ENCODE data around the gene RAB11A.

Gene RAB11A

GRCh38 chr15:65920825-65921309 lies 51.6 kb downstream of the RAB11A start:
- FAIRE-seq (peak; percentile 74), DNase-seq (ENCODE audit: insufficient read length, low spot score) (no peak)
- TF ChIP-seq PAX5 (IDR thresholded peaks at IDR 0.05; ENCODE audit: insufficient read depth, low read length, severe bottlenecking) (no peak), POU2F2 (IDR thresholded peaks at IDR 0.05; ENCODE audit: low read depth, low read length) (peak; percentile 46; the same call in 1 of the 2 replicates)

GRCh38 chr15:65921780-65922179 lies 52.5 kb downstream of the RAB11A start:
- no peak for TF ChIP-seq TAF1 (IDR thresholded peaks at IDR 0.05; ENCODE audit: low read depth, low read length)
- TF ChIP-seq SPI1 (IDR thresholded peaks at IDR 0.05; ENCODE audit: low read depth, low read length): no peak
- TF ChIP-seq POLR2AphosphoS5 (IDR thresholded peaks at IDR 0.05; ENCODE audit: low read depth, low read length): no peak
- no peak for TF ChIP-seq POLR2A (IDR thresholded peaks at IDR 0.05; ENCODE audit: low read depth, low read length)
- TF ChIP-seq PAX5 (IDR thresholded peaks at IDR 0.05; ENCODE audit: insufficient read depth, low read length, severe bottlenecking): no peak
- TF ChIP-seq POU2F2 (IDR thresholded peaks at IDR 0.05; ENCODE audit: low read depth, low read length): no peak
- DNase-seq (ENCODE audit: insufficient read length, low spot score) (no peak), FAIRE-seq (peak; percentile 80)

GRCh38 chr15:65922621-65923020 lies 53.3 kb downstream of the RAB11A start:
- DNase-seq (ENCODE audit: insufficient read length, low spot score) (no peak), FAIRE-seq (no peak)
- TF ChIP-seq POLR2AphosphoS5 (IDR thresholded peaks at IDR 0.05; ENCODE audit: low read depth, low read length) (no peak), SPI1 (IDR thresholded peaks at IDR 0.05; ENCODE audit: low read depth, low read length) (no peak), PAX5 (IDR thresholded peaks at IDR 0.05; ENCODE audit: insufficient read depth, low read length, severe bottlenecking) (no peak), POU2F2 (IDR thresholded peaks at IDR 0.05; ENCODE audit: low read depth, low read length) (no peak), POLR2A (IDR thresholded peaks at IDR 0.05; ENCODE audit: low read depth, low read length) (no peak), TAF1 (IDR thresholded peaks at IDR 0.05; ENCODE audit: low read depth, low read length) (no peak)

- FAIRE-seq (no peak), DNase-seq (ENCODE audit: insufficient read length, low spot score) (no peak)
- TF ChIP-seq POU2F2 (IDR thresholded peaks at IDR 0.05; ENCODE audit: low read depth, low read length): no peak
- no peak for TF ChIP-seq PAX5 (IDR thresholded peaks at IDR 0.05; ENCODE audit: insufficient read depth, low read length, severe bottlenecking)
- no peak for TF ChIP-seq POLR2A (IDR thresholded peaks at IDR 0.05; ENCODE audit: low read depth, low read length)
- no peak for TF ChIP-seq SPI1 (IDR thresholded peaks at IDR 0.05; ENCODE audit: low read depth, low read length)
- TF ChIP-seq TAF1 (IDR thresholded peaks at IDR 0.05; ENCODE audit: low read depth, low read length): no peak
- no peak for TF ChIP-seq POLR2AphosphoS5 (IDR thresholded peaks at IDR 0.05; ENCODE audit: low read depth, low read length)
These were observed 54.0 kb downstream of the RAB11A start for GRCh38 chr15:65923264-65923663.

- FAIRE-seq: no peak
- DNase-seq (ENCODE audit: insufficient read length, low spot score): no peak
- no peak for TF ChIP-seq PAX5 (IDR thresholded peaks at IDR 0.05; ENCODE audit: insufficient read depth, low read length, severe bottlenecking)
- TF ChIP-seq SPI1 (IDR thresholded peaks at IDR 0.05; ENCODE audit: low read depth, low read length): no peak
- no peak for TF ChIP-seq POLR2AphosphoS5 (IDR thresholded peaks at IDR 0.05; ENCODE audit: low read depth, low read length)
- no peak for TF ChIP-seq POU2F2 (IDR thresholded peaks at IDR 0.05; ENCODE audit: low read depth, low read length)
- no peak for TF ChIP-seq POLR2A (IDR thresholded peaks at IDR 0.05; ENCODE audit: low read depth, low read length)
- TF ChIP-seq TAF1 (IDR thresholded peaks at IDR 0.05; ENCODE audit: low read depth, low read length): no peak
These were observed 54.7 kb downstream of the RAB11A start for GRCh38 chr15:65924004-65924403.

GRCh38 chr15:65925338-65925737 lies 56.0 kb downstream of the RAB11A start:
- TF ChIP-seq POLR2AphosphoS5 (IDR thresholded peaks at IDR 0.05; ENCODE audit: low read depth, low read length): no peak
- no peak for TF ChIP-seq PAX5 (IDR thresholded peaks at IDR 0.05; ENCODE audit: insufficient read depth, low read length, severe bottlenecking)
- TF ChIP-seq TAF1 (IDR thresholded peaks at IDR 0.05; ENCODE audit: low read depth, low read length): no peak
- TF ChIP-seq POLR2A (IDR thresholded peaks at IDR 0.05; ENCODE audit: low read depth, low read length): no peak
- TF ChIP-seq SPI1 (IDR thresholded peaks at IDR 0.05; ENCODE audit: low read depth, low read length): no peak
- FAIRE-seq (no peak), DNase-seq (ENCODE audit: insufficient read length, low spot score) (no peak)

GRCh38 chr15:65926459-65926858 lies 57.2 kb downstream of the RAB11A start:
- no peak for TF ChIP-seq POLR2AphosphoS5 (IDR thresholded peaks at IDR 0.05; ENCODE audit: low read depth, low read length)
- FAIRE-seq (no peak), DNase-seq (ENCODE audit: insufficient read length, low spot score) (no peak)

- DNase-seq (ENCODE audit: insufficient read length, low spot score): no peak
- FAIRE-seq: no peak
- no peak for TF ChIP-seq POLR2A (IDR thresholded peaks at IDR 0.05; ENCODE audit: low read depth, low read length)
- TF ChIP-seq PAX5 (IDR thresholded peaks at IDR 0.05; ENCODE audit: insufficient read depth, low read length, severe bottlenecking): no peak
- TF ChIP-seq POU2F2 (IDR thresholded peaks at IDR 0.05; ENCODE audit: low read depth, low read length): no peak
- TF ChIP-seq POLR2AphosphoS5 (IDR thresholded peaks at IDR 0.05; ENCODE audit: low read depth, low read length): no peak
- TF ChIP-seq TAF1 (IDR thresholded peaks at IDR 0.05; ENCODE audit: low read depth, low read length): no peak
- TF ChIP-seq SPI1 (IDR thresholded peaks at IDR 0.05; ENCODE audit: low read depth, low read length): peak; percentile 44
These were observed 57.6 kb downstream of the RAB11A start for GRCh38 chr15:65926899-65927298.

- TF ChIP-seq SPI1 (IDR thresholded peaks at IDR 0.05; ENCODE audit: low read depth, low read length): no peak
- TF ChIP-seq PAX5 (IDR thresholded peaks at IDR 0.05; ENCODE audit: insufficient read depth, low read length, severe bottlenecking): no peak
- TF ChIP-seq POLR2A (IDR thresholded peaks at IDR 0.05; ENCODE audit: low read depth, low read length): no peak
- TF ChIP-seq POU2F2 (IDR thresholded peaks at IDR 0.05; ENCODE audit: low read depth, low read length): no peak
- no peak for TF ChIP-seq TAF1 (IDR thresholded peaks at IDR 0.05; ENCODE audit: low read depth, low read length)
- no peak for TF ChIP-seq POLR2AphosphoS5 (IDR thresholded peaks at IDR 0.05; ENCODE audit: low read depth, low read length)
- no peak for FAIRE-seq
These were observed 58.3 kb downstream of the RAB11A start for GRCh38 chr15:65927545-65927944.

GRCh38 chr15:65929573-65929972 lies 60.3 kb downstream of the RAB11A start:
- DNase-seq (ENCODE audit: insufficient read length, low spot score): no peak
- TF ChIP-seq SPI1 (IDR thresholded peaks at IDR 0.05; ENCODE audit: low read depth, low read length) (no peak), POU2F2 (IDR thresholded peaks at IDR 0.05; ENCODE audit: low read depth, low read length) (no peak), POLR2A (IDR thresholded peaks at IDR 0.05; ENCODE audit: low read depth, low read length) (no peak), PAX5 (IDR thresholded peaks at IDR 0.05; ENCODE audit: insufficient read depth, low read length, severe bottlenecking) (no peak), POLR2AphosphoS5 (IDR thresholded peaks at IDR 0.05; ENCODE audit: low read depth, low read length) (no peak), TAF1 (IDR thresholded peaks at IDR 0.05; ENCODE audit: low read depth, low read length) (no peak)
- FAIRE-seq: no peak

More at GRCh38 chr15:65927545-65927944, 58.3 kb downstream of the RAB11A start:
- no peak for DNase-seq (ENCODE audit: insufficient read length, low spot score)

Measured in GM12891 (cell line).